Measurements from ENCODE around the gene PBX4. TPM values are rescaled to one million over a fixed set of nuclear protein-coding genes. Genes with fewer than 3 reads are reported as not detected.

Gene PBX4
- total RNA-seq, 2 experiments from 2014 or later = 13.8 to 15.6 TPM

GRCh38 chr19:19549804-19550464 lies 68.6 kb downstream of the PBX4 start:
- TF ChIP-seq CTCF (IDR thresholded peaks at IDR 0.05) = no peak
- Mint-ChIP-seq H3K4me3 (no peak overlapping the region), H3K4me1 (ENCODE audit: low read depth) (no peaks in the 10 kb centered on the region), H3K9me3 (peaks cover 2% of the 10 kb centered on the region), H3K27ac (no peak overlapping the region), H3K27me3 (no peaks in the 10 kb centered on the region), H3K36me3 (ENCODE audit: low read depth) (no peaks in the 10 kb centered on the region)
- ChIA-PET CTCF (interaction anchor here (0.5 to 9.0 kb wide), 2 partner anchors 18 to 33 kb away, joined by 3 to 111 read pairs; no protein-coding TSS in a partner anchor), POLR2A (interaction anchor here (0.9 to 1.0 kb wide), 2 partner anchors 18 to 132 kb away, joined by 3 to 4 read pairs; no protein-coding TSS in a partner anchor)
- no peak for DNase-seq
- intact Hi-C loops (cut with micrococcal nuclease) = no loop called here
- no peak for ATAC-seq

GRCh38 chr19:19548915-19549759 lies 69.3 kb downstream of the PBX4 start:
- no peak overlapping the region for H3K4me3 Mint-ChIP-seq
- DNase-seq (no peak), ATAC-seq (no peak)
- no peaks in the 10 kb centered on the region for H3K36me3 Mint-ChIP-seq (ENCODE audit: low read depth)
- H3K4me1 Mint-ChIP-seq (ENCODE audit: low read depth) = no peaks in the 10 kb centered on the region
- CTCF ChIA-PET = interaction anchor here (3.9 kb wide), 1 partner anchor 17 kb away, joined by 18 read pairs; no protein-coding TSS in a partner anchor
- intact Hi-C loops (cut with micrococcal nuclease) = no loop called here
- no peaks in the 10 kb centered on the region for H3K27me3 Mint-ChIP-seq
- H3K9me3 Mint-ChIP-seq = peaks cover 2% of the 10 kb centered on the region
- POLR2A ChIA-PET = interaction anchor here (0.9 to 1.3 kb wide), 4 partner anchors 16 to 131 kb away, joined by 3 to 4 read pairs (median 3); no protein-coding TSS in a partner anchor
- no peak for TF ChIP-seq CTCF (IDR thresholded peaks at IDR 0.05)
- no peak overlapping the region for H3K27ac Mint-ChIP-seq

GRCh38 chr19:19547674-19548336 lies 70.7 kb downstream of the PBX4 start:
- Mint-ChIP-seq H3K27me3 (no peaks in the 10 kb centered on the region), H3K4me1 (ENCODE audit: low read depth) (no peaks in the 10 kb centered on the region), H3K9me3 (peaks cover 2% of the 10 kb centered on the region), H3K36me3 (ENCODE audit: low read depth) (no peaks in the 10 kb centered on the region), H3K4me3 (no peak overlapping the region), H3K27ac (no peak overlapping the region)
- intact Hi-C loops (cut with micrococcal nuclease) = no loop called here
- ATAC-seq = no peak
- CTCF ChIA-PET = interaction anchor here (3.9 kb wide), 1 partner anchor 16 kb away, joined by 18 read pairs; no protein-coding TSS in a partner anchor
- POLR2A ChIA-PET = interaction anchor here (0.9 to 1.3 kb wide), 3 partner anchors 15 to 104 kb away, joined by 3 read pairs; no protein-coding TSS in a partner anchor
- no peak for DNase-seq
- TF ChIP-seq CTCF (IDR thresholded peaks at IDR 0.05) = no peak

- DNase-seq = no peak
- Mint-ChIP-seq H3K4me1 (ENCODE audit: low read depth) (peaks cover 5% of the 10 kb centered on the region), H3K36me3 (ENCODE audit: low read depth) (no peaks in the 10 kb centered on the region), H3K27me3 (no peaks in the 10 kb centered on the region), H3K4me3 (no peak overlapping the region), H3K9me3 (peaks cover 2% of the 10 kb centered on the region), H3K27ac (no peak overlapping the region)
- ChIA-PET POLR2A (no interaction called here), CTCF (interaction anchor here (0.7 to 3.9 kb wide), 2 partner anchors 8 to 14 kb away, joined by 3 to 18 read pairs; no protein-coding TSS in a partner anchor)
- no peak for TF ChIP-seq CTCF (IDR thresholded peaks at IDR 0.05)
- no peak for ATAC-seq
- intact Hi-C loops (cut with micrococcal nuclease) = no loop called here
Measured at GRCh38 chr19:19546751-19547162, 71.7 kb downstream of the PBX4 start.
